ENCODE results near the gene KLF18.
A peak's percentile ranks its signal among the peaks of the same experiment; 100 is the strongest.
"Not testable (repeated sequence)": the region's sequence is repeated elsewhere in the genome, so short reads cannot be mapped to it uniquely, and the experiment has no call there.

Gene KLF18

GRCh38 chr1:44141531-44141930, at the start of gene KLF18:
TSS of gene KLF18 (minus strand) at chr1:44141631. CDS start at chr1:44141631, 0 bp downstream.
- DNase-seq (no peak), ATAC-seq (no peak)

GRCh38 chr1:44174630-44175029, 33.2 kb upstream of the KLF18 start:
- DNase-seq (no peak), ATAC-seq (no peak)

DNA sequence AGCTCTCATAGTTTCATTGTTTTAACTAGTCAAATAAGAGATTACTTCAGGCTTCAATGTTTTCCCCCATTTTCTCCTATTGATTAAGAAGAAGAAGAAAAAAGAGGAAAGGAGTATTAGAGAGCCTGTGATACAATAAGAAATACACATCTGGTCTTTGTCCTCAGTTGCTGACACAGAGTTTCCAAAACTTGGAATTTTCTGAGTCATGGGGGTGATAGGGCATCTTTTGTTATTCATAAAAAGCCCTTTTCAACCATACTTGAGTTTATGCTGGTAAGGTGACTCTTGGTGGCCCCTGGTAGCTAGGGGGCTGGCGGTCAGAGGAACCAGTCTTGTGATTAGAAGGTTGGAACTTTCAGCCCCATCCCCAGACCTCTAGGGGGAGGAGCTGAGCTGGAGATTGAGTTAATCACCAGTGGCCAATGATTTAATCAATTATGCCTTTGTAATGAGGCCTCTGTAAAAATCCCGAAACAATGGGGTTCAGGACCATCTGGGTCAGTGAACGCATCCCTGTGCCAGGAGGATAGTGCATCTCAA, 28.9 kb upstream of the KLF18 start:
- ATAC-seq: no peak
- no peak for DNase-seq

DNA sequence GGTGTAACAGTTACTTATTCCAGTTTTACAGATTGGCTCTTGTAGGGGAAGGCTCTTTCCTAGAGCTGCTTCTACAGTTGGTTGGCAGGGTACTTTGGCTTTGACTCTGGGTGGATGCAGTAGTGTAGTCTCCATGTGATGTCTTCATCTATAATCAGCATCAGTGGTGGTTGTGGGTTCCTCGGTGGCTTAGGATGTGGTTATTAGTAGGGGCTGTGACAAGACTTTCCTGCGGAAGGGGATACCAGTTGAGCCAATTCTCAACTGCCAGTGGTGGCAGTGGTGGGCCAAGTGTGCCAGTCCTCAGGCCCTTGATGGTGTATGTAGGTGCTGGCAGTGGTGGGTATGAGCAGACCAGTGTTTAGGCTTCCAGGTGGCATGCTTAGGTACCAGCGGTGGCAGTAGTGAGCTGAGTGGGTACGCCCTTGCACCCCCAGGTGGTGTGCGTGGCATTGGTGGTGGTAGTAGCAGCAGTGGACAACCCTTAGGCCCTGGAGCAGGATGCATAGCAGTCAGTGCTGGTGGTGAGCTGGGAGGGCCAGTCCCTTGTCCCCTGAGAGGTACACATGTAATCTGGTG, 27.2 kb upstream of the KLF18 start:
- DNase-seq (no peak), ATAC-seq (no peak)

DNA sequence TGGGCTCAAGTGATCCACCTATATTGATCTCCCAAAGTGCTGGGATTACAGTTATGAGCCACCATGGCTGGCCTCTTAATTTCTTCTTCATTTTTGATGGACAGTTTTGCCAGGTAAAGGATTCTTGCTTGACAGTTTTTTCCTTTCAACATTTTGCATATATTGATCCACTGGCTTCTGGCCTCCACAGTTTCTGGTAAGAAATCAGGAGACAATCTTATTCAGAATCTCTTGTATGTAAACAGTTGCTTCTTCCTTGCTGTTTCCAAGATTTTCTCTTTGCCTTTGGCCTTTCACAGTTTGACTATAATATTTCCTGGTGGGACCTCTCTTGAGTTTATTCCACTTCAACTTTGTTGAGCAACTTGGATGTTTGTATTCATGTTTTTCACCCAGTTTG, 20.1 kb upstream of the KLF18 start:
- ATAC-seq (no peak), DNase-seq (no peak)

DNA sequence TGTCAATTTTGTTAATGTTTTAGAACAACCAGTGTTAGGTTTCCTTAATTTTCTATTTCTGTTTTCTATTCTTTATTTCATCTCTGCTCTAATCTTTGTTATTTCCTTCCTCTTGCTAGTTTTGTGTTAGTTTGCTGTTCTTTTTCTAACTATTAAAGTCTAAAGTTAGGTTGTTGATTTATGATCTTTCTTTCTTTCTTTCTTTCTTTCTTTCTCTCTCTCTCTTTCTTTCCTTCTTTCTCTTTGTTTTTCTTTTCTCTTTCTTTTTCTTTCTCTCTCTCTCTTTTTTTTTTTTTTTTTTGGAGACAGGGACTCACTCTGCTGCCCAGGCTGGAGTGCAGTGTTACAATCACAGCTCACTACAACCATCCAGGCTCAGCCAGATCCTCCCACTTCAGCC, 17.4 kb upstream of the KLF18 start:
- ATAC-seq: no peak
- DNase-seq: no peak

DNA sequence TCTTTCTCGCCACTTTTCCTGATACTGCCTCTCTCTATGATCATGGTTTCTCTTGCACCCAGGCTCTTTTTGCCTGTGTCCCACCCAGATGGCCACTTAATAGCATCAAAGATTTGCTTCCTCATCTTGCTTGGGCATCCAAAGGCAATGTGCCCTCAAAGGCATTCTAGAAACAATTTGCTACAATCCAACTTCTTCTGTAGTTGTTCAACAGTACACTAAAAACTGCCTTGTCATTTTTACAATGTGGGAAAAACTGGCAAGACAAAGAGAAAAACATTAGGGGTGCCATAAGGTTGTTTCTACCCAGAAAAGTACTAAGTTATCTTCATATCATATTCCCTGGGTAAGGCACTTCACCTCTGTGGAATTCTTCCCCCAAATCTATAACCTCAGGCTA, 16.5 kb upstream of the KLF18 start:
- ATAC-seq: no peak
- DNase-seq: no peak

DNA sequence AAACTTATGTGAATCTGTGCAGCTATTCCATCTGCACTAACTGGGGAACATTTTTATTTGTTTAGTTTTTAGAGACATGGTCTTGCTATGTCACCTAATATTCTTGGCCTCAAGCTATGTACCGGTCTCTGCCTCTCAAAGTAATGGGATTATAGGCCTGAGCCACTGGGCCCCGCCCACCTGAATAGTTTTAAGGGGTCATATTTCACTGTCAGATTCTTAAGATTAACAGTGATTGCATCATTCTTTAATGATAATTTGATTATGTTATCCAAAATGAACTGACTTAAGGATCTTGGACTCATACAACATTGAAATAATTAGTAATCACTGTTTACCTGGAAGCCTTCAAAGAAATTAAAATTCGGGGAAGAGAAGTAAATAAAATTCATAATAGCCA, 12.6 kb upstream of the KLF18 start:
- no peak for ATAC-seq
- no peak for DNase-seq

DNA sequence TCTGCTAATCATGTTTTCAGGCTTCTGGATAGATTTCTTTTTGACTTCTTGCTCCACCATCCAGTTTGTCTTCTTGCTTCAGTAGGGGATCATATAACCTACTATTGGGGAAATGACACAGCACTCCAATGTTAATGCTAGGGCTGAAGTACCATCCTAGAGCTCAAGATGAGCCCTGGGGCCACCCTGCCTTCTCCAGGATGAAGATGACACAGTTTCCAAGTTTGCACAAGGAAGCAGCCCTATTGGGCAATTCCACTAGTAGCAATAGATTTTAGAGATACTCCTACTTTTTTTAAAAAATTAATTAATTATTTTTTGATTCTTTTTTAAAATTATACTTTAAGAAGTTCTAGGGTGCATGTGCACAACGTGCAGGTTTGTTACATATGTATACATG, 11.3 kb upstream of the KLF18 start:
- no peak for DNase-seq
- ATAC-seq: no peak

- peak; percentile 57 for ATAC-seq
- no peak for DNase-seq
Measured at GRCh38 chr1:44151808-44152207, 10.4 kb upstream of the KLF18 start.

DNA sequence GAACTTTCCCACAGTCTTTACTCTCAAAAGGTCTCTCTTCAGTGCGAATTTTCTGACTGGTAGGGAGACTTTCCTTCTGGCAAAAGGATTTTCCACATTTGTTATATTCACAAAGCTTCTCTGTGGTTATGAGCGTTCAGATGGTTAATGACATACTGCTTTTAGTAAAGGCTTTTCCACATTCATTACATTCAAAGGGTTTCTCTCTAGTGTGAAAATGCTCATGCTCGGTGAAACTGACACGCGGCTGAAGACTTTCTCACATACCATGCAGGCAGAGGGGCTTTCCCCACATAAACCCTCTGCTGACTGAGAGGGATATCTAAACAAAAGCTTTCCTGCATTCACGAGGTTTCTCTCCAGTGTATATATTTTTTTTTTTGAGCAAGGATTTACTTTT, 9.9 kb upstream of the KLF18 start:
- DNase-seq (no peak), ATAC-seq (peak; percentile 72)

DNA sequence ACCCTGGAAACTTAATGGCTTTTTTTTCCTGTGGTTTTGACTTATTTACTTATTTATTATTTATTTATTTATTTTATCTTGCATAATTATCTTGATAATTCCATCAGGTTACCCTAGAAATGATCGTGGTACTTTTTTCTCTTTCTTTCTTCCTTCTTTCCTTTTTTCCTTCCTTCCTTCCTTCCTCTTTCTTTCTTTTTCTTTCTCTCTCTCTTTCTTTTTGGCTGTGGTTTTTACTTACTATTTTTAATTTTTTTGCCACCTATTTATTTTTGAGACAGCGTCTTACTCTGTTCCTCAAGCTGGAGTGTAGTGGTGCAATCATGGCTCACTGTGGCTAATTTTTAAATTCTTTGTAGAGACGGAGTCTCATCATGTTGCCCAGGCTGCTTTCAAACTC, 6.2 kb upstream of the KLF18 start:
- ATAC-seq (no peak), DNase-seq (no peak)

DNA sequence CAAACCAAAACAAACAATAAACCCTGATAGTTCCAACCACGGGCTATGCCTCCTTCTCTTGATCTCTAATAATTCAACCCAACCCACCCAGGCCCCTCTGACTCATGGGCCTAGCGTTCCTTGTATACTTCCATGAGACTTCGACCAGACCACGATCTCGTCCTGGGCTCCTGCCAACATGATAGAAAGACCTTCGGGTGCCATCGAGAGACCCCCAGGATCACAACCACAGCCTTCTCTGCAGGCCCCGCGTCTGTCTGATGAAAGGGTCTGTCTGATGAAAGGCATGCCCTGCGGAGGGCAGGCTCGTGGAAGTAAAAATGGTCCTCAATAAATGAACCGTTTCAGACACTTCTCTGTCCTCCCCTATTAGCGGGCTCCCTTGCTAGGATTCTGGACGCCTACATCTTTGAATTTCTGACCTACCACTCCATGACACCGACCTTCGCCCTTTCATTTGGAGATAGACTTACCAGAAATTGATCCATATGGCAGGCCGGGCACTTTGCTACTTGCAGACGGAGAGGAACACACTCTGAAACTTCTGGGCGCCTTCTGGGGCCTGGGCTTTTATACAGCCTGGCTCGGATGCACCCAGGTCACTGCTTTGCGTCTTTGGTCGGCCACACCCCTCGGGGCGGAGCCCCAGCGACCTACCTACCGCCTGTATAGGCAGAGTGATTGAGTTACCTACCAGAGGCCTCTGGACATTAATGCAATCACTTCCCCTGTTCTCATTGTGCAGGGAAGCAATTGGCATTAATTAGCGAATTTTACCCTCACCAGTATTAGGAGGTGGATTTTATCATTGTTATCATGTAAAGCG, 5.3 kb upstream of the KLF18 start:
- ATAC-seq: no peak
- DNase-seq: no peak

DNA sequence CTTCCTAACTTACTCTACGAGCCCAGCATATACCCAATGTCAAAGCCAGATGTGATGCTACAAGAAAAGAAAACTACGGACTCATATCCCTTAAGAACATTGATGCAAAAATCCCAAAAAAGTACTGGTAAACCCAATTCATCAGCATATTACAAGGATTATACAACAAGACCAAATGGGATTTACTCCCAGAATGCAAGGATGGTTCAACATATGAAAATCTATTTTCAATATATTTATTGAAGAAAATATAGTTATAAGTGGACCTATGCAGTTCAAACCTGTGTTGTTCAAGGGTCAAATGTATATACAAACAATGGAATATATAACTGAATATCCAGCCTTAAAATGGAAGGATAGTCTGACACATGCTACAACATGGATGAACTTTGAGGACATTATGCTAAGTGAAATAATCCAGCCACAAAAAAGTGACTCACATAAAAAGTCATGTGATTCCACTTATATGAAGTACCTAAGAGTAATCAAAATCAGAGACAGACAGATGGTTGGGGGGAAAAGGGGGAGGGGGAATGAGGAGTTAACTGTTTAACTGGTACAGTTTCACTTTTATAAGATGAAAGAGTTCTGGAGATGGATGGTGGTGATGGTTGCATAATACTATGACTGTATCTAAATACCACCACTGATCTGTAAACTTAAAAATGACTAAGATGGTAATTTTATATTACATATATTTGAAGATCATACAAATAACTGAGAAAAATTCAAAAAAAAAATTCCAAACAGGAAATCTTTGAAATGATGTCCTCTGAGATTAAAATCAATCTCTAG, 3.7 kb upstream of the KLF18 start:
- DNase-seq (no peak), ATAC-seq (no peak)

DNA sequence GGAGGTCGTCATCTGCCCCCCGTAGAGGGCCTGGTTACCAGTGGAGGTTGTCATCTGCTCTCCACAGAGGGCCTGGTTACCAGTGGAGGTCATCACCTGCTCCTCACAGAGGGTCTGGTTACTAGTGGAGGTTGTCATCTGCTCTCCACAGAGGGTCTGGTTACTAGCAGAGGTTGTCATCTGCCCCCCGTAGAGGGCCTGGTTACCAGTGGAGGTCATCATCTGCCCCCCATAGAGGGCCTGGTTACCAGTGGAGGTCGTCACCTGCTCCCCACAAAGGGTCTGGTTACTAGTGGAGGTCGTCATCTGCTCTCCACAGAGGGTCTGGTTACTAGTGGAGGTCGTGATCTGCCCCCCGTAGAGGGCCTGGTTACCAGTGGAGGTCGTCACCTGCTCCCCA, 1.9 kb downstream of the KLF18 start:
- not testable (repeated sequence) for DNase-seq, ATAC-seq

- DNase-seq (no peak), ATAC-seq (no peak)
Measured at GRCh38 chr1:44138239-44138638, 3.2 kb downstream of the KLF18 start.

DNA sequence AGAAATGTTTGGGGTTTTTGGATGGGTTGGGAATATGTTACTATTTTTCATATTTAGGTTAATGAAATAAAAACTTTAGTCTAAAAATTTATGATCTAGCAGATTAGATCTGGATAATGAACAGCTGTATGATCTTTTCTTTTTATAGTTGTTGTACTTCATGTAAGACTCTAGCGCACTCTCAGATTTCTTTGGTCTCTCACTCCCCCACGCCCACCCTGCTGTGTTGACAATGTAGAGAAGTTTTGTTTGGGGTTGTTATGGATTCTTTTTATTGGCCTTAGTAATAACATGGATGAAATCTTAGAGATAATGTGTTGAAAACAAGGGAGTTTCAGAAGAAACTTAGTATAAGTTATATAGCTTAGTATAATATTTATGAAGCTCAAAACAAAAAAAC, 5.5 kb downstream of the KLF18 start:
- ATAC-seq: no peak
- no peak for DNase-seq

DNA sequence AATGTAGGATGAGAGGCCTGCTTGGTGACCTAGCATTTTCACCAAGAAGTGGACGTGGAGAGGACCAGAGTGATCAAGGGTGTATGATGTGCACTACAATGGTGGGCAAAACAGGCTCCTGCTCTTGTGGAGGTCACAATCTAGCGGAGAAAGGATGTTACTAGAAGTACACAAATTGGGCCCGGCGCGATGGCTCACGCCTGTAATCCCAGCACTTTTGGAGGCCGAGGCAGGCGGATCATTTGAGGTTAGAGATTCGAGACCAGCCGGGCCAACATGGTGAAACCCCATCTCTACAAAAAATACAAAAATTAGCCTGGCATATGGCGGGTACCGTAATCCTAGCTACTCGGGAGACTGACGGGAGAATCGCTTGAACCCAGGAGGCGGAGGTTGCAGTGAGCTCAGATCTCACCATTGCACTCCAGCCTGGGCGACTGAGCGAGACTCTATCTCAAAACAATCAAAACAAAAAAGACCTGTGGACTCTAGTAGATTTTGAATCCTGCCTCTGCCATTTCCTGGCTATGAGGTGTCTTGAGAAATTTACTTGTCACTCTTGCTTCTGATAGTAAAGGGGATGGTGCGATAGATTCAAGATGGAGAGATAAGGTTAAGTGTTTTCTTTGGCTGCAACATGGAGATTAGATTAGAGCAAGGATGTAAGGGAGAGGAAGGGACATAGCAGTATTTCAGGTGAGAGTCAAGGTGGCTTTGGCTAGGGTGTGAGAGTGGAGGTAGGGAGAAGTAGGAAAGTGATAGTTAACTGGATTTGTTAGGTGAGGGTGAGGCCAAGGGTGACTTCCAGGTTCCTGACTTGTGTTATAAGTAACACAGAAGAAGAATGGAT, 7.1 kb downstream of the KLF18 start:
- DNase-seq: no peak

DNA sequence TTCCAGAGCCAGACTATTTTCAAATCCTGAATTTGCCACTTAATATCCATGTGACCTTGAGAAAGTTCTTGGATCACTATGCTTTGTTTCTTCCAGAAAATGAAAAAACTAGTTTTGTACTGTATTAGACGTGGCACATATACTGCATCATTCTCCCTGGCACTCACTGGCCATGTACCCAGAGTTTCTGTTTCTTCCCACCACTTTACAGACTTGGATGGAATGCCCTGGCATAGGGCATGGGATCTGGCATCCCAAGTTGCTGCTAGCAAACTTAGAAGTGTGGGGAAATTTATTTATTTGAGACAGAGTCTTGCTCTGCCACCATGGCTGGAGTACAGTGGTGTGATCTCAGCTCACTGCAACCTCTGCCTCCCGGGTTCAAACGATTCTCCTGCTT, 10.0 kb downstream of the KLF18 start:
- ATAC-seq: no peak

More for the DNA sequence above, 7.1 kb downstream of the KLF18 start:
- ATAC-seq: no peak

DNA sequence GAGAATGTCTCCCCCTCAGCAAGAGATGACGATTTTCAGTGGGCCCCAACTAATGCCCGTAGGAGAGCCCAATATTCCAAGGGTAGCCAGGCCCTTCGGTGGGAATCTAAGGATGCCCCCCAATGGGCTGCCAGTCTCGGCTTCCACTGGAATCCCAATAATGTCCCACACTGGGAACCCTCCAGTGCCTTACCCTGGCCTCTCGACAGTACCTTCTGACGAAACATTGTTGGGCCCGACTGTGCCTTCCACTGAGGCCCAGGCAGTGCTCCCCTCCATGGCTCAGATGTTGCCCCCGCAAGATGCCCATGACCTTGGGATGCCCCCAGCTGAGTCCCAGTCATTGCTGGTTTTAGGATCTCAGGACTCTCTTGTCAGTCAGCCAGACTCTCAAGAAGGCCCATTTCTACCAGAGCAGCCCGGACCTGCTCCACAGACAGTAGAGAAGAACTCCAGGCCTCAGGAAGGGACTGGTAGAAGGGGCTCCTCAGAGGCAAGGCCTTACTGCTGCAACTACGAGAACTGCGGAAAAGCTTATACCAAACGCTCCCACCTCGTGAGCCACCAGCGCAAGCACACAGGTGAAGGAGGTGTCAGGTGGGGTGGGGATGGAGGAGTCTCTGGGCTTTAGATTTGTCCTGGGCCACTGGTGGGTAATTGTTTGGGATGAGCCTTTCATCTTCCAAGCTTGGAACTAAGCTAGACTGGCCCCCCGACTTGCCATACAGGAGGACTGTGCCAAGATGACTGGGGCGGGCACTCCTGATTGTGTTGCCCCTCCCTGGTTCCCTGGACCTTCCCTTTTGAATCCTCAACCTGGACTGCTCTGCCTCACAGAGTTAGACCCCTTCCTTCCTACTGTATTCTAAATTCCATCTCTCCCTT, 11.6 kb downstream of the KLF18 start:
- no peak for ATAC-seq
- DNase-seq: no peak

More for the DNA sequence above, 10.0 kb downstream of the KLF18 start:
- DNase-seq: no peak

GRCh38 chr1:44120398-44120949, 21.0 kb downstream of the KLF18 start:
- DNase-seq (no peak), ATAC-seq (no peak)

All from stimulated activated naive CD8-positive, alpha-beta T cell treated with anti-CD3 and anti-CD28 coated beads, Interleukin-15, Interleukin-2, amounts not matched to agents 100 U/mL and 50 U/mL, for 24 hours (primary cell).